HG02623 (cell line): Measurements from ENCODE around the gene PLIN1.

Source experiments
- ATAC-seq: cut with Tn5 transposase; IDR thresholded peaks from one replicate; pipeline ENCODE4 v1.9.1; 2021; ENCODE audit warnings: moderate library complexity; ENCODE audit not compliant: unreplicated experiment

The PLIN1 gene

DNA sequence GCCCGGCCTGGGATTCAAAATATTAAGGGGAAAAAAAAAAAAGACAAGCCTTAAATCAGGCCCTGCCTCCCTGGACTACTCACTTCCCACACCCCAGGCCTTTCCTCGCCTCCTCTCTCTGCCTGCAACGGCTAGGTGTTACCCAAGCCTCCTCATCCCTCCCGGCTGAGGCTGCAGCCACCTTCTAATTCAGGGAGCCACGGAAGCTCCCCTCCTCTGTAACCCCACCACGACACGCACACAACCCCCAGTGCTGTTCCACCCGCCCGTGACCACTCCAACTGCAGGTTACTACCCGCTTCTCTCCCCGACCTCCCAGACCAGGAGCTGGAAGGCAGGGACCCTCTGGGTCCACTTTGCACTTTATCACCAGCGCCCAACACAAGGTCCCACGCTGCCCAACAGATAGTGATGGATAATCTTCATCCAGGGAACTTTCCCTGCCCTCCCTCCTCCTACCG lies 24.8 kb downstream of the PLIN1 start:
- ATAC-seq: no peak

- no peak for ATAC-seq
Measured at GRCh38 chr15:89653578-89653977, 25.6 kb downstream of the PLIN1 start.

GRCh38 chr15:89652666-89653065 lies 26.5 kb downstream of the PLIN1 start:
- ATAC-seq: no peak

GRCh38 chr15:89652131-89652530 lies 27.0 kb downstream of the PLIN1 start:
- no peak for ATAC-seq

- no peak for ATAC-seq
Measured at GRCh38 chr15:89649716-89650115, 29.5 kb downstream of the PLIN1 start.

- ATAC-seq: no peak
Measured at GRCh38 chr15:89649013-89649625, 30.0 kb downstream of the PLIN1 start.

GRCh38 chr15:89648106-89649012 lies 30.8 kb downstream of the PLIN1 start:
- no peak for ATAC-seq

GRCh38 chr15:89647191-89647851 lies 31.8 kb downstream of the PLIN1 start:
- ATAC-seq: no peak

DNA sequence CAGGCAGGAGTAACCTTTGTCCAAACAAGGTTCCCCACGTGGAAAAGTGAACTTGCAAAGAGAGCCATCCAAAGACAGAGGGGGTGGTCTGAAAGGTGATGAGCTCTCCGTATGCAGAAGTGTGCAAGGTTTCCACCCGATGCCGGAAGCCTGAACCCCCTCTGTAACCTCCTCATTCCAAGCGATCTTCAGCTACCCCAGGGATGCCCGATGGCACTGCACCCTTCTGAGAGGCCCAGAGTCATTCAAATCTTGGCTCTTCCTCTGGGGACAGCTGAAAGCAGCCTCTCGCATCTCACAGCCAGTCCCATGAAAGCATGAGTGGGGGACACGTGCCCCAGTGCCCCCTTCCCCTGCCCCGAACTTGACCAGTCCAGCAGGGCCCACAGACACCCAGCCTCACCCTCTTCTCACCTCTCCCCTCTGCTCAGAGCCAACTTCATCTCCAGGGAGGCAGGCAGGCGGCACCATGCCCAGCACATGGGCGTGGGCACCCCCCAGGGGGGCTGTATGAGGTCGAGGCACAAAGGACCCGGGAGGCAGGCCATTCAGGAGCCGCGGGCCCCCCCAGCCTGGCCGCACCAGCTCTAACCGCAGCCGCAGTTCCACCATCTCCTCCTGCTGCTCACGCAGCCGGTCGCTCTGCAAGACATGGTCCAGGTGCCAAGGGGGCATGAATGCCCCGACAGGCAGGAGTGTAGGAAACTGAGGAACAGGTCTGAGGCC lies 32.6 kb downstream of the PLIN1 start:
- no peak for ATAC-seq

DNA sequence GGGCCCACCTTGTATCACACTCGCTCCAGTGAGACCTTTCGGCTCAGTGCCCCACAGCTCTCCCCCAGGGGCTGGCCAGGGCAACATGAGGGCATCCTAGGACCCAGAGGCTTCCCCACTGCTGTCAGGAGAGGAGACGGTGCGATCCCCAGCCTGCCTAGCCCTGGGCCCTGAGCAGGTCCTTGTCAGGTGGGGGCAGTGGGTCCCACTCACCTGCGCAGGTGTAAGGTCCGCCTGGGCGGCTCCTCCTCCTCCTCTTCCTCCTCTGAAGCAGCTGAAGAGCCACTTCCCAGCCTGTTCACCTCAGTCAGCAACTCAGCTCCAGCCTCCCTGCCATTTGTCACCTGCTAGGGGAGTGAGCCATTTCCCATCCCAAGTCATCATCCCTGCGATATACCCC lies 33.5 kb downstream of the PLIN1 start:
- no peak for ATAC-seq

DNA sequence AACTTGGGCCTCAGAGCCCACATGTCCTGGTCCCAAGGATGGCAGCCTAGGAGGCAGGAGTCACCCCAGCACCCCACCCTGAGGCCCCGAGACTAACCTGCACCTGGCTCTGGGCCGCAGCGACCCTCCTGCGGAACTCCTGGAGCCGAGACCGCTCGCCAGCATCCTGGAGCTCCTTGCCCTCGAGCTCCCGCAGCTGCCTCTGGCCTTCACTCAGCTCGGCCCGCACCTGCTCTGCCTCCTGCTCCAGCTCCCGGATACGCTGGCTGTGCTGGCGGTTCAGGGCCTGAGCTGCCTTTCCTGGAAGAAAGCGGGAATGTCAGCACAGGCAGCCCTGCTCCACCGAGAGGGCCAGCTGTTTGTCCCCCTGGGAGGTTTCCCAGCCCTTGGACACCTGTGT lies 37.1 kb downstream of the PLIN1 start:
- no peak for ATAC-seq

- no peak for ATAC-seq
Measured at GRCh38 chr15:89641053-89641452, 38.1 kb downstream of the PLIN1 start.

DNA sequence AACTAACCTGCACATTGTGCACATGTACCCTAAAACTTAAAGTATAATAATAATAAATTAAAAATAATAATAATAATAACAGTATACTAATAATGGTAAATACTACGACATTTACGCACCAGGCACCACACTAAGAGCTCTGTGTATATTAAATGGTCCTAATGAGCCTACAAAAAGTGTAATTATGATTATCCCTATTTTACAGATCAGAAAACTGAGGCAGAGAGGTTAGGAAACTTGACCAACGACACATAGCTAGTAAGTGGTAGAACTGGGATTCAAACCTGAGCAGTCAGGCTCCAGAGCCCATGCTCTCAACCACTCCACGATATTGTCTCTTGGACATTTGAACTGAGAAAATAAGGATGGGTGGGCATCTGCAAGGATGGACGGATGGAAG lies 38.9 kb downstream of the PLIN1 start:
- no peak for ATAC-seq

DNA sequence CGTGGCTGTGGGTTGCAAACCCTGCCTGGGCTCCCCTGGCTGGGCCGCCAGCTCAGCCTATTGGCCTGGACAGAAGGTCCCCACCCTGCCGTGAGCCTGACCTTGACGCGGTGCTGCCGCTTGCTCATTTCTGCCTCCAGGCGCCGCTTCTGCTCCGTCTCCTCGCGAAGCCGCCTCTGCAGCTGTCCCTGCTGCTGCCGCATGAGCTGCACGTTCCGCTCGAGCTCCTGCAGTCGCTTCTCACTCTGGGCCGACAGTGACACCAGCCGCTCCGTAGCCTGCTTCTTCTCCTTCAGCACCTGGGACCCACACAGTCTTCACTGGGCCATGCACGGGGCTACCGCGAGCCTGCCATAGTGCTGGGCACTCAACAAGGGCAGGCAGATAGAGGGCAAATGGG lies 45.6 kb downstream of the PLIN1 start:
- no peak for ATAC-seq

GRCh38 chr15:89632563-89633430 lies 46.4 kb downstream of the PLIN1 start:
- no peak for ATAC-seq

DNA sequence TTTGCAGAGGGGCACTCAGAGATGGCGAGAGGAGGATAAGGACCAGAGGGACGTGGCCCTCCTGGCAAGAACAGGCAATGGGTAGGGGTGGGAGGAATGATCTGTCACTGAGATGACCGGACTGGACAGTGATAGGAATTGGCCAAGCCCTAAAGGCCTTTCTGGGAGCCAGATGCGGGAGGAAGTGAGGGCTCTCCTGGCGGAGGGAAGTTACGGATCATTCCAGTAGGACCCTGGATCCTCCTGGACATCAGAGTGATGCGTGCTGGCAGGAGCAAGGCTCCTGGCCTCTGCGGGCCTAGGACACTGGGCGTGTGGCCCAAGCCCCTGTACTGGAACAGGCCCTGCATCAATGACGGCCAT lies 47.3 kb downstream of the PLIN1 start:
- no peak for ATAC-seq

GRCh38 chr15:89630974-89631901 lies 47.9 kb downstream of the PLIN1 start:
- ATAC-seq: no peak

- ATAC-seq: no peak
Measured at GRCh38 chr15:89630260-89630659, 48.9 kb downstream of the PLIN1 start.

- no peak for ATAC-seq
Measured at GRCh38 chr15:89629829-89630228, 49.3 kb downstream of the PLIN1 start.
